ENCODE measurements around the gene TMEM178B.

DNA sequence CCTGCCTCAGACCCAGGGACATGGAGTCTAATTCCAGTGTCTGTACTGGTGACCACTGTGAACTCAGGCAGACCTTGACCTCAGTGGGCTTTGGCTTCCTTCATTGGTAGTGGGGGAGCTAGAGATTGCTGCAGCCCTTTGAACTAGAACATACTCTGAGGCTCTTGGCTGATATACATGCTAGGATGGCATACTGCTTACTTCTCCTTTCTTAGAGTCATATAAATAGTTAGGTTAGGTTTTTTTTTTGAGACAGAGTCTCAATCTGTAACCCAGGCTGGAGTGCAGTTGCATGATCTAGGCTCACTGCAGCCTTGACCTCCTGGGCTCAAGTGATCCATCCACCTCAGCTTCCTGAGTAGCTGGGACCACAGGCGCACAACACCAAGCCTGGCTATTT lies 49.7 kb downstream of the TMEM178B start:
- TF ChIP-seq CTCF (IDR thresholded peaks at IDR 0.05), result no peak
- no peak for TF ChIP-seq POLR2A (IDR thresholded peaks at IDR 0.05)

Measured in sigmoid colon (tissue), 3 donors.